ENCODE measurements around the gene PTPRO. TPM values are rescaled to one million over a fixed set of nuclear protein-coding genes. Genes with fewer than 3 reads are reported as not detected.

Gene PTPRO
- total RNA-seq, 1 donor from 2014 or later, result 10.6 TPM

GRCh38 chr12:15335959-15336358 lies 13.7 kb downstream of the PTPRO start:
- Histone ChIP-seq H3K27me3 (no peaks in the 10 kb centered on the region), H3K4me3 (no peak overlapping the region), H3K4me1 (no peaks in the 10 kb centered on the region), H3K9me3 (no peaks in the 10 kb centered on the region), H3K27ac (no peak overlapping the region), H3K36me3 (no peaks in the 10 kb centered on the region)
- DNase-seq, result no peak
- TF ChIP-seq CTCF (IDR thresholded peaks at IDR 0.05), result no peak
- no peak for ATAC-seq
- intact Hi-C loops (cut with DNase I), result no loop called here

GRCh38 chr12:15336768-15337553 lies 14.7 kb downstream of the PTPRO start:
- H3K27ac ChIP-seq, result no peak overlapping the region
- no peak for ATAC-seq
- TF ChIP-seq CTCF (IDR thresholded peaks at IDR 0.05), result no peak

GRCh38 chr12:15341371-15341770 lies 19.1 kb downstream of the PTPRO start:
- no peak for ATAC-seq
- Histone ChIP-seq H3K36me3 (no peaks in the 10 kb centered on the region), H3K9me3 (no peaks in the 10 kb centered on the region), H3K27me3 (no peaks in the 10 kb centered on the region), H3K4me3 (no peak overlapping the region), H3K4me1 (no peaks in the 10 kb centered on the region), H3K27ac (no peak overlapping the region)
- DNase-seq, result no peak
- TF ChIP-seq CTCF (IDR thresholded peaks at IDR 0.05), result no peak
- intact Hi-C loops (cut with DNase I), result no loop called here

More at GRCh38 chr12:15336768-15337553, 14.7 kb downstream of the PTPRO start:
- no peak for DNase-seq
- H3K9me3 ChIP-seq, result no peaks in the 10 kb centered on the region
- H3K4me3 ChIP-seq, result no peak overlapping the region
- intact Hi-C loops (cut with DNase I), result no loop called here
- no peaks in the 10 kb centered on the region for H3K4me1 ChIP-seq
- H3K36me3 ChIP-seq, result no peaks in the 10 kb centered on the region
- H3K27me3 ChIP-seq, result no peaks in the 10 kb centered on the region

- no peak overlapping the region for H3K4me3 ChIP-seq
- no peaks in the 10 kb centered on the region for H3K27me3 ChIP-seq
- H3K36me3 ChIP-seq, result no peaks in the 10 kb centered on the region
- H3K9me3 ChIP-seq, result no peaks in the 10 kb centered on the region
- intact Hi-C loops (cut with DNase I), result no loop called here
- DNase-seq (no peak), ATAC-seq (no peak)
- no peak overlapping the region for H3K27ac ChIP-seq
- no peak for TF ChIP-seq CTCF (IDR thresholded peaks at IDR 0.05)
- H3K4me1 ChIP-seq, result no peaks in the 10 kb centered on the region
Observed at GRCh38 chr12:15344561-15344960, 22.3 kb downstream of the PTPRO start.

GRCh38 chr12:15346488-15346887 lies 24.2 kb downstream of the PTPRO start:
- no peak for TF ChIP-seq CTCF (IDR thresholded peaks at IDR 0.05)
- Histone ChIP-seq H3K27ac (no peak overlapping the region), H3K4me1 (no peaks in the 10 kb centered on the region), H3K36me3 (no peaks in the 10 kb centered on the region), H3K4me3 (no peak overlapping the region), H3K9me3 (no peaks in the 10 kb centered on the region), H3K27me3 (no peaks in the 10 kb centered on the region)
- intact Hi-C loops (cut with DNase I), result no loop called here
- no peak for ATAC-seq
- no peak for DNase-seq
